Measurements from ENCODE around the gene HVCN1.

HVCN1 gene

DNA sequence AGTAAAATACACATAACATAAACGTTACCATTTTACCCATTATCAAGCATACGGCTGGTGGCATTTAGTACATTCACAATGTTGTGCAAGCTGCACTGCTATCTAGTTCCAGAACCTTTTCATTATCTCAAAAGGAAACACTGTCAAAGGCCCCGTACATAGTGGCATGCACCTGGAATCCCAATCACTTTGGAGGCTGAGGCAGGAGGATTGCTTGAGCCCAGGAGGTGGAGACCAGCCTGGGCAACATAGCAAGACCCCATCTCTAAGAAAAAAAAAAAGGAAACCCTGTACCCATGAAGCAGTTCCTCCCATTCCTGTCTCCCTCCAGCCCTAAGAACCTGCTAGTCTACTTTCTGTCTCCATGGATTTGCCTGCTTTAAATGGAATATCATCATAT lies 7.4 kb upstream of the HVCN1 start:
- no peak overlapping the region for H2AFZ ChIP-seq (ENCODE audit: low read depth, low read length)
- H3K27ac ChIP-seq (ENCODE audit: low read length), result no peak overlapping the region
- no peaks in the 10 kb centered on the region for H3K36me3 ChIP-seq (replicated peaks; ENCODE audit: low read depth, low read length)
- H3K79me2 ChIP-seq (ENCODE audit: low read length), result no peaks in the 10 kb centered on the region
- no peaks in the 10 kb centered on the region for H3K27me3 ChIP-seq (ENCODE audit: low read depth, low read length)
- H3K4me2 ChIP-seq (ENCODE audit: low read length), result no peak overlapping the region
- H3K9ac ChIP-seq (ENCODE audit: low read length), result no peak overlapping the region
- no peaks in the 10 kb centered on the region for H3K9me3 ChIP-seq (ENCODE audit: insufficient read depth, low read length)
- peaks cover 26% of the 10 kb centered on the region for H3K4me1 ChIP-seq (ENCODE audit: low read length)
- no peaks in the 10 kb centered on the region for H4K20me1 ChIP-seq (ENCODE audit: insufficient read depth, low read length)
- TF ChIP-seq EZH2phosphoT487 (IDR thresholded peaks at IDR 0.05; ENCODE audit: low read depth), result no peak
- H3K4me3 ChIP-seq (ENCODE audit: low read length), result no peak overlapping the region

GRCh38 chr12:110694330-110694901 lies 5.5 kb upstream of the HVCN1 start:
- Histone ChIP-seq H3K27ac (ENCODE audit: low read length) (no peak overlapping the region), H4K20me1 (ENCODE audit: insufficient read depth, low read length) (no peaks in the 10 kb centered on the region), H3K27me3 (ENCODE audit: low read depth, low read length) (no peaks in the 10 kb centered on the region), H3K4me3 (ENCODE audit: low read length) (no peak overlapping the region), H3K9ac (ENCODE audit: low read length) (no peak overlapping the region), H3K4me2 (ENCODE audit: low read length) (peak overlapping the region; percentile 17; the same call in 1 of the 2 replicates), H3K79me2 (ENCODE audit: low read length) (no peaks in the 10 kb centered on the region), H3K36me3 (replicated peaks; ENCODE audit: low read depth, low read length) (no peaks in the 10 kb centered on the region), H3K4me1 (ENCODE audit: low read length) (peaks cover 39% of the 10 kb centered on the region), H3K9me3 (ENCODE audit: insufficient read depth, low read length) (no peaks in the 10 kb centered on the region), H2AFZ (ENCODE audit: low read depth, low read length) (no peak overlapping the region)
- TF ChIP-seq CTCF (IDR thresholded peaks at IDR 0.05; ENCODE audit: low read depth, low read length), result no peak
- no peak for TF ChIP-seq EZH2phosphoT487 (IDR thresholded peaks at IDR 0.05; ENCODE audit: low read depth)

GRCh38 chr12:110693731-110694130 lies 4.8 kb upstream of the HVCN1 start:
- Histone ChIP-seq H4K20me1 (ENCODE audit: insufficient read depth, low read length) (no peaks in the 10 kb centered on the region), H3K4me2 (ENCODE audit: low read length) (no peak overlapping the region), H3K27ac (ENCODE audit: low read length) (no peak overlapping the region), H3K27me3 (ENCODE audit: low read depth, low read length) (no peaks in the 10 kb centered on the region), H3K79me2 (ENCODE audit: low read length) (no peaks in the 10 kb centered on the region), H3K9me3 (ENCODE audit: insufficient read depth, low read length) (no peaks in the 10 kb centered on the region), H3K4me3 (ENCODE audit: low read length) (no peak overlapping the region), H3K36me3 (replicated peaks; ENCODE audit: low read depth, low read length) (no peaks in the 10 kb centered on the region), H2AFZ (ENCODE audit: low read depth, low read length) (no peak overlapping the region), H3K4me1 (ENCODE audit: low read length) (peaks cover 40% of the 10 kb centered on the region), H3K9ac (ENCODE audit: low read length) (no peak overlapping the region)
- TF ChIP-seq CTCF (IDR thresholded peaks at IDR 0.05; ENCODE audit: low read depth, low read length) (no peak), EZH2phosphoT487 (IDR thresholded peaks at IDR 0.05; ENCODE audit: low read depth) (no peak)

- TF ChIP-seq EZH2phosphoT487 (IDR thresholded peaks at IDR 0.05; ENCODE audit: low read depth) (no peak), CTCF (IDR thresholded peaks at IDR 0.05; ENCODE audit: low read depth, low read length) (no peak)
- Histone ChIP-seq H3K4me2 (ENCODE audit: low read length) (peak overlapping the region; percentile 51; the same call in 1 of the 2 replicates), H3K27me3 (ENCODE audit: low read depth, low read length) (peaks cover 17% of the 10 kb centered on the region), H4K20me1 (ENCODE audit: insufficient read depth, low read length) (no peaks in the 10 kb centered on the region), H3K4me3 (ENCODE audit: low read length) (no peak overlapping the region), H3K36me3 (replicated peaks; ENCODE audit: low read depth, low read length) (no peaks in the 10 kb centered on the region), H3K4me1 (ENCODE audit: low read length) (peaks cover 28% of the 10 kb centered on the region), H3K79me2 (ENCODE audit: low read length) (no peaks in the 10 kb centered on the region), H3K27ac (ENCODE audit: low read length) (no peak overlapping the region), H2AFZ (ENCODE audit: low read depth, low read length) (no peak overlapping the region), H3K9me3 (ENCODE audit: insufficient read depth, low read length) (no peaks in the 10 kb centered on the region), H3K9ac (ENCODE audit: low read length) (no peak overlapping the region)
Observed at GRCh38 chr12:110690127-110690430, 1.2 kb upstream of the HVCN1 start.

Measured in OCI-LY3 (cell line).